Ascending aorta (tissue), 2 donors: ENCODE results near the gene TMEM236. TPM values are rescaled to one million over a fixed set of nuclear protein-coding genes. Genes with fewer than 3 reads are reported as not detected.

ENCODE experiments used
- DNase-seq, 2 donors: peaks; one replicate each; pipeline ENCODE4 v3.0.0-alpha.2; 2019; ENCODE audit warnings: low spot score in 2 of 2
- H3K27ac ChIP-seq, 2 donors: fragments of 200-600 bp; sonication (generic); one replicate each; pipeline ENCODE4 v1.5.1; 2016 to 2017; ENCODE audit warnings: mild to moderate bottlenecking in 1 of 2
- H3K27me3 ChIP-seq: fragments of 200-600 bp; sonication (generic); one replicate; pipeline ENCODE4 v1.5.1; 2017
- H3K36me3 ChIP-seq, 2 donors: fragments of 200-600 bp; sonication (generic); one replicate each; pipeline ENCODE4 v1.5.1; 2016
- H3K4me1 ChIP-seq, 2 donors: fragments of 200-600 bp; sonication (generic); one replicate each; pipeline ENCODE4 v1.5.1; 2016 to 2017; ENCODE audit warnings: mild to moderate bottlenecking in 1 of 2
- H3K4me3 ChIP-seq, 2 donors: fragments of 200-600 bp; sonication (generic); one replicate each; pipeline ENCODE4 v1.5.1; 2016 to 2017; ENCODE audit warnings: mild to moderate bottlenecking in 1 of 2
- H3K9me3 ChIP-seq, 2 donors: fragments of 200-600 bp; sonication (generic); one replicate each; pipeline ENCODE4 v1.5.1; 2016
- CTCF ChIP-seq, 3 experiments: fragments of 200-600 bp in 2 of 3; fragments of 450-650 bp in 1 of 3; sonication (generic) in 2 of 3; IDR thresholded peaks; one replicate each; pipeline ENCODE4 v1.5.1; 2016 to 2019; ENCODE audit warnings: antibody characterized with exemption in 3 of 3, mild to moderate bottlenecking in 1 of 3, moderate library complexity in 1 of 3
- intact Hi-C: fragments of 100-400 bp; cut with DNase I; formaldehyde crosslinking; loops from one replicate; pipeline ENCODE4 v1.15.1; 2023
- total RNA-seq: library from RNA; depleted of rRNA; stranded (reverse); fragments of >200 nt; gene quantifications from one replicate; pipeline ENCODE4 v1.1.0, GENCODE V29; 2016

Gene TMEM236
- total RNA-seq, 1 donor from 2014 or later = not detected

GRCh38 chr10:17795083-17795482, 43.1 kb downstream of the TMEM236 start:
- Histone ChIP-seq H3K9me3 (no peaks in the 10 kb centered on the region), H3K4me1 (no peaks in the 10 kb centered on the region), H3K4me3 (no peak overlapping the region), H3K36me3 (no peaks in the 10 kb centered on the region), H3K27ac (no peak overlapping the region), H3K27me3 (no peaks in the 10 kb centered on the region)
- intact Hi-C loops = no loop called here
- DNase-seq = no peak
- no peak for TF ChIP-seq CTCF (IDR thresholded peaks at IDR 0.05)

- TF ChIP-seq CTCF (IDR thresholded peaks at IDR 0.05) = no peak
- Histone ChIP-seq H3K4me3 (no peak overlapping the region), H3K4me1 (no peaks in the 10 kb centered on the region), H3K36me3 (no peaks in the 10 kb centered on the region), H3K9me3 (no peaks in the 10 kb centered on the region), H3K27ac (no peak overlapping the region), H3K27me3 (no peaks in the 10 kb centered on the region)
- no peak for DNase-seq
- intact Hi-C loops = no loop called here
These were observed 44.0 kb downstream of the TMEM236 start for GRCh38 chr10:17795813-17796594.

- DNase-seq = no peak
- no peak for TF ChIP-seq CTCF (IDR thresholded peaks at IDR 0.05)
- intact Hi-C loops = no loop called here
These were observed 49.5 kb downstream of the TMEM236 start for GRCh38 chr10:17801507-17801906.

GRCh38 chr10:17802350-17802749, 50.3 kb downstream of the TMEM236 start:
- Histone ChIP-seq H3K27ac (no peak overlapping the region), H3K27me3 (no peaks in the 10 kb centered on the region), H3K4me1 (no peaks in the 10 kb centered on the region), H3K9me3 (no peaks in the 10 kb centered on the region), H3K4me3 (no peak overlapping the region), H3K36me3 (no peaks in the 10 kb centered on the region)
- intact Hi-C loops = no loop called here
- TF ChIP-seq CTCF (IDR thresholded peaks at IDR 0.05) = no peak
- no peak for DNase-seq

More at GRCh38 chr10:17801507-17801906, 49.5 kb downstream of the TMEM236 start:
- no peaks in the 10 kb centered on the region for H3K27me3 ChIP-seq
- H3K4me1 ChIP-seq = no peaks in the 10 kb centered on the region
- no peaks in the 10 kb centered on the region for H3K36me3 ChIP-seq
- H3K9me3 ChIP-seq = no peaks in the 10 kb centered on the region
- H3K27ac ChIP-seq = no peak overlapping the region
- no peak overlapping the region for H3K4me3 ChIP-seq

- H3K4me1 ChIP-seq = no peaks in the 10 kb centered on the region
- no peaks in the 10 kb centered on the region for H3K27me3 ChIP-seq
- no peaks in the 10 kb centered on the region for H3K9me3 ChIP-seq
- TF ChIP-seq CTCF (IDR thresholded peaks at IDR 0.05) = no peak
- no peak for DNase-seq
- intact Hi-C loops = no loop called here
- no peak overlapping the region for H3K27ac ChIP-seq
- no peak overlapping the region for H3K4me3 ChIP-seq
- H3K36me3 ChIP-seq = no peaks in the 10 kb centered on the region
These were observed 51.0 kb downstream of the TMEM236 start for GRCh38 chr10:17802976-17803375.
